Trophoblast cell (in vitro differentiated cells and primary cell): Measurements from ENCODE around the gene TCF20.

Experiments used
- DNase-seq, 2 donors: peaks; one replicate each; pipeline ENCODE4 v3.0.0-alpha.2; 2016
- H2AFZ ChIP-seq: 2 replicates; pipeline ENCODE4 v1.6.1; 2013; ENCODE audit warnings: low read length, moderate library complexity, mild to moderate bottlenecking; ENCODE audit not compliant: insufficient read depth, poor library complexity
- H2AK5ac ChIP-seq: 2 replicates; pipeline ENCODE4 v1.6.1; 2013; ENCODE audit warnings: mild to moderate bottlenecking, low read length
- H2BK120ac ChIP-seq: 2 replicates; pipeline ENCODE4 v1.6.1; 2013; ENCODE audit warnings: low read length, mild to moderate bottlenecking, moderate library complexity; ENCODE audit not compliant: insufficient read depth, poor library complexity
- H2BK12ac ChIP-seq: 2 replicates; pipeline ENCODE4 v1.6.1; 2013; ENCODE audit warnings: mild to moderate bottlenecking, low read length, moderate library complexity
- H2BK5ac ChIP-seq: 2 replicates; pipeline ENCODE4 v1.6.1; 2013; ENCODE audit warnings: low read length, low read depth, moderate library complexity, mild to moderate bottlenecking; ENCODE audit not compliant: poor library complexity
- H3K14ac ChIP-seq: 2 replicates; pipeline ENCODE4 v1.6.1; 2013; ENCODE audit warnings: mild to moderate bottlenecking, low read length
- H3K18ac ChIP-seq: 2 replicates; pipeline ENCODE4 v1.6.1; 2013; ENCODE audit warnings: mild to moderate bottlenecking, low read length
- H3K23ac ChIP-seq: 2 replicates; pipeline ENCODE4 v1.6.1; 2013; ENCODE audit warnings: low read length
- H3K27ac ChIP-seq: 2 replicates; pipeline ENCODE4 v1.5.1; 2013; ENCODE audit warnings: low read depth, mild to moderate bottlenecking, inconsistent platforms, low read length, moderate library complexity
- H3K27me3 ChIP-seq: 2 replicates; pipeline ENCODE4 v1.6.1; 2013; ENCODE audit warnings: inconsistent platforms, mild to moderate bottlenecking, low read length, moderate library complexity; ENCODE audit not compliant: insufficient read depth
- H3K36me3 ChIP-seq, 2 experiments: 1 replicate in 1 of 2; 2 replicates in 1 of 2; pipeline ENCODE4 v1.6.1; 2013; ENCODE audit warnings: low read length in 2 of 2, mild to moderate bottlenecking in 2 of 2, moderate library complexity in 1 of 2; ENCODE audit not compliant: insufficient read depth in 2 of 2, control insufficient read depth in 1 of 2
- H3K4ac ChIP-seq: 2 replicates; pipeline ENCODE4 v1.6.1; 2013; ENCODE audit warnings: low read depth, mild to moderate bottlenecking, low read length, moderate library complexity
- H3K4me1 ChIP-seq, 2 experiments: 1 replicate in 1 of 2; 2 replicates in 1 of 2; pipeline ENCODE4 v1.6.1; 2013; ENCODE audit warnings: low read length in 2 of 2, mild to moderate bottlenecking in 2 of 2, moderate library complexity in 1 of 2; ENCODE audit not compliant: insufficient read depth in 2 of 2, control insufficient read depth in 1 of 2
- H3K4me2 ChIP-seq: 2 replicates; pipeline ENCODE4 v1.6.1; 2013; ENCODE audit warnings: inconsistent platforms, mild to moderate bottlenecking, low read length, moderate library complexity
- H3K4me3 ChIP-seq: 2 replicates; pipeline ENCODE4 v1.5.1; 2013; ENCODE audit warnings: mild to moderate bottlenecking, low read depth, low read length, inconsistent platforms
- H3K79me1 ChIP-seq: one replicate; pipeline ENCODE4 v1.6.1; 2013; ENCODE audit warnings: low read length
- H3K79me2 ChIP-seq: 2 replicates; pipeline ENCODE4 v1.6.1; 2013; ENCODE audit warnings: low read length, mild to moderate bottlenecking; ENCODE audit not compliant: control insufficient read depth, insufficient read depth, poor library complexity
- H3K9ac ChIP-seq: 2 replicates; pipeline ENCODE4 v1.6.1; 2013; ENCODE audit warnings: mild to moderate bottlenecking, low read length
- H3K9me3 ChIP-seq: 2 replicates; pipeline ENCODE4 v1.6.1; 2013; ENCODE audit warnings: low read depth, mild to moderate bottlenecking, control low read depth, inconsistent platforms, low read length; ENCODE audit not compliant: insufficient read depth
- H4K12ac ChIP-seq: 2 replicates; pipeline ENCODE4 v1.6.1; 2013; ENCODE audit warnings: low read depth, mild to moderate bottlenecking, low read length, moderate library complexity
- H4K8ac ChIP-seq: 2 replicates; pipeline ENCODE4 v1.6.1; 2013; ENCODE audit warnings: low read depth, mild to moderate bottlenecking, low read length, moderate library complexity
- H4K91ac ChIP-seq: one replicate; pipeline ENCODE4 v1.6.1; 2013; ENCODE audit warnings: low read depth, mild to moderate bottlenecking, low read length, moderate library complexity
- WGBS: extraction: QIAGEN DNeasy Blood & Tissue Kit; methylation state at CpG from one replicate; pipeline ENCODE4 v1.1.7; 2013; ENCODE audit warnings: missing lambda C conversion rate; ENCODE audit not compliant: insufficient read length, insufficient coverage; ENCODE audit errors: extremely low coverage; 5-methylcytosine and 5-hydroxymethylcytosine counted together

Gene TCF20

GRCh38 chr22:42284643-42285181 lies 14.3 kb upstream of the TCF20 start:
- Histone ChIP-seq H3K14ac (no peak overlapping the region), H3K79me2 (no peaks in the 10 kb centered on the region), H3K36me3 (no peaks in the 10 kb centered on the region), H3K27me3 (peaks cover 24% of the 10 kb centered on the region), H4K12ac (no peak overlapping the region), H3K27ac (no peak overlapping the region), H2BK12ac (no peak overlapping the region), H3K9me3 (peaks cover 3% of the 10 kb centered on the region), H3K4me1 (peaks cover 0 to 8% of the 10 kb centered on the region in 2 experiments), H2BK120ac (no peak overlapping the region), H3K18ac (no peak overlapping the region), H3K4ac (no peak overlapping the region), H4K8ac (no peak overlapping the region), H2AFZ (no peak overlapping the region), H3K23ac (no peak overlapping the region), H3K4me2 (no peak overlapping the region), H2BK5ac (no peak overlapping the region), H2AK5ac (no peak overlapping the region), H3K9ac (no peak overlapping the region), H3K79me1 (no peaks in the 10 kb centered on the region), H3K4me3 (no peak overlapping the region), H4K91ac (no peak overlapping the region)
- WGBS, result no CpG with 5 or more reads among the region's 14 CpGs
- no peak for DNase-seq

- H2AFZ ChIP-seq, result no peak overlapping the region
- no peak overlapping the region for H4K12ac ChIP-seq
- no peak overlapping the region for H3K4me2 ChIP-seq
- H3K4me3 ChIP-seq, result no peak overlapping the region
- peaks cover 0 to 8% of the 10 kb centered on the region in 2 experiments for H3K4me1 ChIP-seq
- no CpG with 5 or more reads among the region's 7 CpGs for WGBS
- no peak overlapping the region for H3K27ac ChIP-seq
- no peak overlapping the region for H4K8ac ChIP-seq
- H2BK120ac ChIP-seq, result no peak overlapping the region
- H2BK5ac ChIP-seq, result no peak overlapping the region
- DNase-seq, result no peak
- H3K9ac ChIP-seq, result no peak overlapping the region
- H3K4ac ChIP-seq, result no peak overlapping the region
- peaks cover 24% of the 10 kb centered on the region for H3K27me3 ChIP-seq
- H2AK5ac ChIP-seq, result no peak overlapping the region
- no peak overlapping the region for H4K91ac ChIP-seq
- H3K18ac ChIP-seq, result no peak overlapping the region
- H3K9me3 ChIP-seq, result peaks cover 3% of the 10 kb centered on the region
- no peak overlapping the region for H3K23ac ChIP-seq
- no peak overlapping the region for H2BK12ac ChIP-seq
- no peaks in the 10 kb centered on the region for H3K36me3 ChIP-seq
- no peak overlapping the region for H3K14ac ChIP-seq
- no peaks in the 10 kb centered on the region for H3K79me1 ChIP-seq
- H3K79me2 ChIP-seq, result no peaks in the 10 kb centered on the region
Measured at GRCh38 chr22:42284202-42284591, 13.7 kb upstream of the TCF20 start.

- no peak overlapping the region for H2BK120ac ChIP-seq
- no peak overlapping the region for H3K9ac ChIP-seq
- H2BK12ac ChIP-seq, result no peak overlapping the region
- no CpG with 5 or more reads among the region's 72 CpGs for WGBS
- H3K4ac ChIP-seq, result no peak overlapping the region
- peaks cover 0 to 6% of the 10 kb centered on the region in 2 experiments for H3K4me1 ChIP-seq
- no peak overlapping the region for H4K8ac ChIP-seq
- H3K27me3 ChIP-seq, result peaks cover 24% of the 10 kb centered on the region
- no peak overlapping the region for H3K18ac ChIP-seq
- no peak overlapping the region for H4K12ac ChIP-seq
- H3K9me3 ChIP-seq, result peaks cover 3% of the 10 kb centered on the region
- no peak overlapping the region for H4K91ac ChIP-seq
- no peak overlapping the region for H3K4me3 ChIP-seq
- no peaks in the 10 kb centered on the region for H3K79me1 ChIP-seq
- H2AFZ ChIP-seq, result no peak overlapping the region
- DNase-seq, result no peak
- no peak overlapping the region for H3K27ac ChIP-seq
- H3K79me2 ChIP-seq, result no peaks in the 10 kb centered on the region
- peak overlapping the region; percentile 46 for H3K4me2 ChIP-seq
- H3K23ac ChIP-seq, result no peak overlapping the region
- no peaks in the 10 kb centered on the region for H3K36me3 ChIP-seq
- H3K14ac ChIP-seq, result no peak overlapping the region
- H2BK5ac ChIP-seq, result no peak overlapping the region
- H2AK5ac ChIP-seq, result no peak overlapping the region
Measured at GRCh38 chr22:42283278-42284201, 13.1 kb upstream of the TCF20 start.

GRCh38 chr22:42282943-42283277 lies 12.5 kb upstream of the TCF20 start:
- peaks cover 24% of the 10 kb centered on the region for H3K27me3 ChIP-seq
- H3K4ac ChIP-seq, result no peak overlapping the region
- H2BK5ac ChIP-seq, result no peak overlapping the region
- peak overlapping the region; percentile 46 for H3K4me2 ChIP-seq
- H3K27ac ChIP-seq, result no peak overlapping the region
- H2BK120ac ChIP-seq, result no peak overlapping the region
- H2AK5ac ChIP-seq, result no peak overlapping the region
- no peak overlapping the region for H2AFZ ChIP-seq
- no peak overlapping the region for H3K18ac ChIP-seq
- H3K9ac ChIP-seq, result no peak overlapping the region
- peaks cover 0 to 6% of the 10 kb centered on the region in 2 experiments for H3K4me1 ChIP-seq
- H3K14ac ChIP-seq, result no peak overlapping the region
- H3K79me1 ChIP-seq, result no peaks in the 10 kb centered on the region
- H3K4me3 ChIP-seq, result no peak overlapping the region
- H4K91ac ChIP-seq, result no peak overlapping the region
- DNase-seq, result no peak
- no peak overlapping the region for H4K8ac ChIP-seq
- WGBS, result no CpG with 5 or more reads among the region's 14 CpGs
- no peaks in the 10 kb centered on the region for H3K36me3 ChIP-seq
- no peak overlapping the region for H4K12ac ChIP-seq
- H3K79me2 ChIP-seq, result no peaks in the 10 kb centered on the region
- H3K9me3 ChIP-seq, result peaks cover 3% of the 10 kb centered on the region
- H3K23ac ChIP-seq, result no peak overlapping the region
- no peak overlapping the region for H2BK12ac ChIP-seq
